Hepatocyte (in vitro differentiated cells): Measurements from ENCODE around the gene KLK15.

Experiments
- EZH2 ChIP-seq: fragments of 200-600 bp; sonication (generic); IDR thresholded peaks from 2 replicates; pipeline ENCODE4 v1.6.1; 2016; ENCODE audit warnings: antibody characterized with exemption, mild to moderate bottlenecking, borderline replicate concordance
- TF ChIP-seq, protein P1 (sequence below): fragments of 200-600 bp; sonication (generic); IDR thresholded peaks from 2 replicates; pipeline ENCODE4 v1.5.1; 2016; ENCODE audit warnings: antibody characterized with exemption, mild to moderate bottlenecking; ENCODE audit not compliant: poor library complexity

DNA sequence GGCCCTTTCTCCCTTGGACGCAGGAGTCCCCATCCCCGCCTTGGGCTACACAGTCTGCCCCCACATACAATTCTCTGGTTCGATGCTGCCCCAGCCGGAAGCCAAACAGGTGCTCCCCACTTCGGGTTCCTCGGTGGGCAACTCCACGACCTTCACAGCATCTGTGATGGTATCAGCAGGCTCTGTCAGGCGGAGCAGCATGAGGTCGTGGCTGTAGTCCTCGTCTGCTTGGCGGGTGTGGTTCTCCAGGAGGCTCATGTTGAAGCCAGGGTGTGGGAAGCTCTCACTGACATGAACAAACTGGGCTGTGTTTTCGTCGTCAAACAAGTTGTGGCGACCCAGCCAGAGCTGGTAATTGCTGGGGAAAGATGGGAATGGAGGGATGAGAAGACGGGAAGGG lies 13.3 kb downstream of the KLK15 start:
- TF ChIP-seq, protein P1, sequence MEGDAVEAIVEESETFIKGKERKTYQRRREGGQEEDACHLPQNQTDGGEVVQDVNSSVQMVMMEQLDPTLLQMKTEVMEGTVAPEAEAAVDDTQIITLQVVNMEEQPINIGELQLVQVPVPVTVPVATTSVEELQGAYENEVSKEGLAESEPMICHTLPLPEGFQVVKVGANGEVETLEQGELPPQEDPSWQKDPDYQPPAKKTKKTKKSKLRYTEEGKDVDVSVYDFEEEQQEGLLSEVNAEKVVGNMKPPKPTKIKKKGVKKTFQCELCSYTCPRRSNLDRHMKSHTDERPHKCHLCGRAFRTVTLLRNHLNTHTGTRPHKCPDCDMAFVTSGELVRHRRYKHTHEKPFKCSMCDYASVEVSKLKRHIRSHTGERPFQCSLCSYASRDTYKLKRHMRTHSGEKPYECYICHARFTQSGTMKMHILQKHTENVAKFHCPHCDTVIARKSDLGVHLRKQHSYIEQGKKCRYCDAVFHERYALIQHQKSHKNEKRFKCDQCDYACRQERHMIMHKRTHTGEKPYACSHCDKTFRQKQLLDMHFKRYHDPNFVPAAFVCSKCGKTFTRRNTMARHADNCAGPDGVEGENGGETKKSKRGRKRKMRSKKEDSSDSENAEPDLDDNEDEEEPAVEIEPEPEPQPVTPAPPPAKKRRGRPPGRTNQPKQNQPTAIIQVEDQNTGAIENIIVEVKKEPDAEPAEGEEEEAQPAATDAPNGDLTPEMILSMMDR: no peak
- TF ChIP-seq EZH2: no peak
